ENCODE data around the gene PTPRN2. TPM values are rescaled to one million over a fixed set of nuclear protein-coding genes. Genes with fewer than 3 reads are reported as not detected.

Gene PTPRN2
- total RNA-seq, 2 experiments from 2014 or later: 0.46 to 0.51 TPM

DNA sequence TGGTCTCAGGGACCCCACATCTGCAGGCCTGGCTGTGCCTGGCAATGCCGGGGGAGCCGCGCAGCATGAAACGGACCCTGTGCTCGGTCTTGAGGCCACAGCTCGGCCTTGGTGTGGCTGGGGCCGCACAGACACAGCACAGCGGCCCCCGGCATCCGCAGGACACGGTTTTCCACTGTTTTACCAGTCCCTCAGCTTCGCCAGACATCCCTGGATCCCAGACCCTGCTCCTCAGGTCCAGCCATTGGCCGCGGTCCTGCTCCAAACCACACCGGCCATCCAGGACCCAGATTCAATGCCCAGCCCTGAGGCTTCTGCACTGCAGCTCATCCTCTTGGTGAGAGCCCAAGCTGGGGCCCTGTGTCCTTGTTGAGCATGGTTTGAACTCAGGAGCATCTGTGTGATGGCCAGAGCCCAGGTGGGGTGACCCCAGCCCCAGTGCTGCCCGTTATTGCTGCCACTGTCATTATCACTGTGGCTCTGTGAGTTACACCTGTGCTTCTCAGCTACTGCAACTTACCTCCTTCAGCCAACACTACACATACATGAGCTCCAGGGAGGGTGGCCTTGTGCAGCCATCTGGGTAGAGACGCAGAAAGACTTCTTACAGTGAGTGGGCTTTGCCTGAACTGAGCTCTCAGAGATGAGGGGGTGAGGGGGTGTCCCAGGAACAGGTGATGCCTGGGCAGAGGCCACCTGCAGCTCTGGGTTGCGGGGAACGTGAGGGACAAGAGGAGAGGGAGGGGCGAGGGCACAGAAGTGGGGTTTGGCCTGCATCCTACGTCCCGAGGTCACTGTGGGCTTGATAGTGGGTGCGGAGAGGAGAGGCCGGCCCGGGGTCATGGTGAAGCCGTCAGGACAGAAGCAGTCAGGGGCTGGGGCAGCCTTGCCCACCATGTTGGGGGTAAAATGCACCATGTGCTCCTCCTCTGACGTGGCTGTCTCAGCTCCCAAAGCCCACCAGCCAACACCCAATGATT lies 567.6 kb downstream of the PTPRN2 start:
- H3K27ac Mint-ChIP-seq: no peak overlapping the region
- H3K27me3 Mint-ChIP-seq: no peaks in the 10 kb centered on the region
- ChIA-PET CTCF (no interaction called here), POLR2A (no interaction called here)
- ATAC-seq: no peak
- H3K9me3 Mint-ChIP-seq (ENCODE audit: low read depth): no peaks in the 10 kb centered on the region
- H3K36me3 Mint-ChIP-seq (ENCODE audit: low read depth): no peaks in the 10 kb centered on the region
- intact Hi-C loops (cut with DNase I, micrococcal nuclease): no loop called here
- H3K4me3 Mint-ChIP-seq: no peak overlapping the region
- DNase-seq: no peak
- no peaks in the 10 kb centered on the region for H3K4me1 Mint-ChIP-seq

GRCh38 chr7:158018971-158019645 lies 568.5 kb downstream of the PTPRN2 start:
- CTCF ChIA-PET: no interaction called here

GRCh38 chr7:158018098-158018762 lies 569.4 kb downstream of the PTPRN2 start:
- no peaks in the 10 kb centered on the region for H3K36me3 Mint-ChIP-seq (ENCODE audit: low read depth)

More at GRCh38 chr7:158018971-158019645, 568.5 kb downstream of the PTPRN2 start:
- Mint-ChIP-seq H3K9me3 (ENCODE audit: low read depth) (no peaks in the 10 kb centered on the region), H3K27ac (no peak overlapping the region), H3K4me3 (no peak overlapping the region), H3K36me3 (ENCODE audit: low read depth) (no peaks in the 10 kb centered on the region), H3K27me3 (no peaks in the 10 kb centered on the region), H3K4me1 (no peaks in the 10 kb centered on the region)
- no peak for ATAC-seq
- DNase-seq: no peak
- intact Hi-C loops (cut with DNase I, micrococcal nuclease): no loop called here
- POLR2A ChIA-PET: no interaction called here

DNA sequence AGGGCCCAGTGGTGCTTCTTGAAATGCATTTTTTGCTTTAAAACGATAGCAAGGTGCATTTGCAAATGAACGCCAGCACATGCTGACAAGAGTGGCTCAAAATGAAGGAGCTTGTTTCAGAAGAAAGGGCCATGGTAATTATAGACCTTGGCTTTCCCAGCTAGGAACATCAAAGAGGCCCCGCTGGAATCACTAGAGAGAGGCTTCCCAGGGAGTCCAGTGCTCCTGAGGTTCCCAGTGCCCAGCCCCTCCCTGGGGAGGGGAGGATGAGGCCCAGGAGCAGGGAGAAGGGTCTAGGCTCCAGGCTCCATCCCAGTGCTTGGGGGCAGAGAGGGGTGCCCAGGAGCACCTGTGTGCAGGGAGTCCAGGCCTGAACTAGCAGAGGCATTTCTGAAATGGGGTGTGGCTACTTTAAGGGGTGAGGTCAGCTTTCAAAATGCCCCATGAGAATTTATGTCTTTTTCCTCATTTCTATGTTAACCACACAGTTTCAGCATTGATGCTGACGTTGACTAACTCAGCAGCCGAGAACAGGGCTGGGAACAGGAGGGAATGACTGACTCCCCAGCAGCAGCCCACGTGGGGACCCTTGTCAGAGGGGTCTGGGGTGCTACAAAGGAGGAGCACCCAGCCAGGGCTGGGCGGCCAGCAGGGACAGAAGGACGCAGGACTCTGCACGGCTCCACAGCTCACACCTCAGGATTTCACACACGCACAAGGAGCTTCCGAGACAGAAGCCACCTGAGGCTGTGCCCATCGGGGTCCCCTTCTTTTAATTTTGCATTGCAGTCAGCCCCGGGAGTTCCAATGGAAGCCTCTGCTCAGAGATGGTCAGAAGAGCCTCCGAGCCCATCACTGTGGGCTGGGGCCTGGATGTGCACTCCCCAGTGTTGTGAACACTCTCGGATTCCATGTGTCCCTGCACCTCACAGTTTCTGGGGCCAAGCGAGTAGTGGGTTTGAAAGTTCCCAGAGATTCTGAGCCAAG lies 570.2 kb downstream of the PTPRN2 start:
- CTCF ChIA-PET: no interaction called here
- ATAC-seq (no peak), DNase-seq (no peak)
- Mint-ChIP-seq H3K36me3 (ENCODE audit: low read depth) (no peaks in the 10 kb centered on the region), H3K27me3 (no peaks in the 10 kb centered on the region), H3K4me1 (no peaks in the 10 kb centered on the region), H3K27ac (no peak overlapping the region), H3K9me3 (ENCODE audit: low read depth) (no peaks in the 10 kb centered on the region), H3K4me3 (no peak overlapping the region)
- POLR2A ChIA-PET: no interaction called here
- intact Hi-C loops (cut with DNase I, micrococcal nuclease): no loop called here

More at GRCh38 chr7:158018098-158018762, 569.4 kb downstream of the PTPRN2 start:
- ATAC-seq: no peak
- Mint-ChIP-seq H3K27ac (no peak overlapping the region), H3K9me3 (ENCODE audit: low read depth) (no peaks in the 10 kb centered on the region), H3K27me3 (no peaks in the 10 kb centered on the region), H3K4me3 (no peak overlapping the region), H3K4me1 (no peaks in the 10 kb centered on the region)
- DNase-seq: no peak
- ChIA-PET CTCF (no interaction called here), POLR2A (no interaction called here)
- intact Hi-C loops (cut with DNase I, micrococcal nuclease): no loop called here

GRCh38 chr7:158016180-158017097 lies 571.2 kb downstream of the PTPRN2 start:
- Mint-ChIP-seq H3K4me1 (peaks cover 7% of the 10 kb centered on the region), H3K27me3 (no peaks in the 10 kb centered on the region), H3K27ac (no peak overlapping the region), H3K9me3 (ENCODE audit: low read depth) (no peaks in the 10 kb centered on the region), H3K36me3 (ENCODE audit: low read depth) (no peaks in the 10 kb centered on the region), H3K4me3 (no peak overlapping the region)
- CTCF ChIA-PET: no interaction called here
- intact Hi-C loops (cut with DNase I, micrococcal nuclease): no loop called here
- POLR2A ChIA-PET: no interaction called here
- ATAC-seq (no peak), DNase-seq (no peak)

DNA sequence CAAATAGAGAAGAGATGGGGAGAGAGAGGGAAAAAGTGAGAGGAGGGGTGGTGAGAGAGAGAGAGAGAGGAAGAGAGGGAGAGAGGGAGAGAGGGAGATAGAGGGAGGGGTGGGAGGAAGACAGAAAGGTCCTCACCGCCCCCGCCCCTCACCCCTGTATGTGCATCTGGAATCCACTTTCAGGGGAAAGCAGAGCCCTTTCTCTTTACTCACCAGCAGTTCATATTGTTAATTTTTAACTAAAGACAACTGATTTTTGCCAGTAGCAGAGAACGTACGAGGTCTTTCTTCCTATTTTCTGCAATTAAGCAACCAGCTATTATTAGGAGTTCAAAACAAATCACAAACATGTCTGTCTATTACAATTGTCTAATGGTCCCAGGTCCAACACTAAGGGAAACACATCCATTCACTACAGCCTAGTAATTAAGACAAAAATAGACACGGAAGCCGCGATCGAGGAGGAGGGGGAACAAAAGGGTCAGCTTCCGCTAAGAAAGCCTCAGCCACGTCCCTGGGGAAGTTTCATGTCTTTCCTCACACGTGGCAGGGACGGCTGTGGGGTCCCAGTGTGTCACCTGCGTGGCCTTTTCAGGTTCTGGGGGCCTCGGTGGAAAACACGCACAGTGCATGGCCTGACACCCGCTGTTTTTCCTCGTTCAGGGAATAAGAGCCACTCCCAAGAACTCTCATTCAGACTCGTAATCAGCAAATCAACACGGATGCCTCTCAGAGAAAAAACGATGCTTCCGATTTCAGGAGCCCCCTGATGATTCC lies 572.0 kb downstream of the PTPRN2 start:
- H3K27me3 Mint-ChIP-seq: no peaks in the 10 kb centered on the region
- intact Hi-C loops (cut with DNase I, micrococcal nuclease): no loop called here
- ATAC-seq: no peak
- POLR2A ChIA-PET: no interaction called here
- no peak overlapping the region for H3K27ac Mint-ChIP-seq
- CTCF ChIA-PET: no interaction called here
- H3K4me1 Mint-ChIP-seq: peaks cover 14% of the 10 kb centered on the region
- no peak for DNase-seq
- H3K36me3 Mint-ChIP-seq (ENCODE audit: low read depth): no peaks in the 10 kb centered on the region
- no peak overlapping the region for H3K4me3 Mint-ChIP-seq
- no peaks in the 10 kb centered on the region for H3K9me3 Mint-ChIP-seq (ENCODE audit: low read depth)

GRCh38 chr7:158014976-158015375 lies 572.6 kb downstream of the PTPRN2 start:
- Mint-ChIP-seq H3K4me3 (no peak overlapping the region), H3K27ac (no peak overlapping the region), H3K27me3 (no peaks in the 10 kb centered on the region), H3K36me3 (ENCODE audit: low read depth) (no peaks in the 10 kb centered on the region), H3K9me3 (ENCODE audit: low read depth) (no peaks in the 10 kb centered on the region), H3K4me1 (peaks cover 14% of the 10 kb centered on the region)
- POLR2A ChIA-PET: no interaction called here
- CTCF ChIA-PET: no interaction called here
- ATAC-seq: no peak
- intact Hi-C loops (cut with DNase I, micrococcal nuclease): no loop called here
- no peak for DNase-seq

DNA sequence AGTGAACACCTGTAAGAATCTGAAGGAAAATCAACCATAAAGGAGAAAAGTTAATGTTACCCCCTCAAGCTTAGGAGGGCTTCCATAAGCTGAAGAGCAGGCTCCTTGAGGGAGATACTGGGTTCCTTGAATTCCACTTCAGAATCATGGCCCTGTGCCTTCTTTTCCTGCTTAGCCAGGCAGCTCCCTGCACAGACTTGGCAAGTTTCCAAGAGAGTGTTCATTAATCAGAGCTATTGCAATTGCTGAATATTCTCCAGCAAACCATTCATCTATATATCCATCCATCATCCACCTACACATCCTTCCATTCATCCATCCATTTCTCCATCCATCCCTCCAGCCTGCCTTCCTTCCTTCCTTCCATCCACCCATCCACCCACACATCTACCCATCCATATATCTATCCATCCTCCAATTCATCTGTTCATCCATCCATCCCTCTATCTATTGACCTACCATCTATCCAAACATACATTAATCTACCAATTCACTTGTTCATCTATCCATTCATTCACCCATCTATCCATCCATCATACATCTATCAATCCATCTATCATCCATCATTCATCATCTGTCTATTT lies 574.4 kb downstream of the PTPRN2 start:
- Mint-ChIP-seq H3K9me3 (ENCODE audit: low read depth) (no peaks in the 10 kb centered on the region), H3K27me3 (no peaks in the 10 kb centered on the region), H3K36me3 (ENCODE audit: low read depth) (no peaks in the 10 kb centered on the region), H3K4me1 (peaks cover 14% of the 10 kb centered on the region), H3K27ac (no peak overlapping the region), H3K4me3 (no peak overlapping the region)
- ChIA-PET POLR2A (no interaction called here), CTCF (no interaction called here)
- intact Hi-C loops (cut with DNase I, micrococcal nuclease): no loop called here
- DNase-seq: no peak
- no peak for ATAC-seq

DNA sequence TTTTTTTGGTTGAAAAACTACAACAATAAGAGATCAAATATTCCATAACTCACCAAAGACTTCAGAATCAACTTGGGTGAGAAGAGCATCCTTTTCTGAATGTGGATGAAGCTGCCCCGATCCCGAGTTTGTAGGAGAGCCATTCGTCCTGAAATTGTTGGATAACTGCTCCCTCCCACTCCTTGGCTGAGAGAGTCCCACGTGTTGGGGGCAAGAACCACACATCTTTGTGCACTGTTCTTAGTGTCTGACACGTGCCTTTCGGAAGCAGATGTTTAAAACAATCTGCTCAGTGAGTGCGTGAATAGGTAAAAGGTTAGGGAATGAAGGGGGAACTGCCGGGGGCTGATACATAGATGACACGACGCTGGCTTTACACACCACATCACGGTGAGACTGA lies 575.7 kb downstream of the PTPRN2 start:
- peaks cover 2% of the 10 kb centered on the region for H3K27me3 Mint-ChIP-seq

More for the DNA sequence above, 575.7 kb downstream of the PTPRN2 start:
- Mint-ChIP-seq H3K4me3 (no peak overlapping the region), H3K27ac (no peak overlapping the region), H3K9me3 (ENCODE audit: low read depth) (no peaks in the 10 kb centered on the region), H3K4me1 (peaks cover 14% of the 10 kb centered on the region), H3K36me3 (ENCODE audit: low read depth) (no peaks in the 10 kb centered on the region)
- ChIA-PET POLR2A (no interaction called here), CTCF (no interaction called here)
- DNase-seq: no peak
- intact Hi-C loops (cut with DNase I, micrococcal nuclease): no loop called here
- no peak for ATAC-seq
